HG03575 (cell line): Measurements from ENCODE around the gene PSMA7.

ENCODE experiments used
- ATAC-seq: cut with Tn5 transposase; IDR thresholded peaks from one replicate; pipeline ENCODE4 v1.9.1; 2021; ENCODE audit not compliant: unreplicated experiment, insufficient number of reproducible peaks, low FRiP score; ENCODE audit errors: extremely low read depth

Gene PSMA7

DNA sequence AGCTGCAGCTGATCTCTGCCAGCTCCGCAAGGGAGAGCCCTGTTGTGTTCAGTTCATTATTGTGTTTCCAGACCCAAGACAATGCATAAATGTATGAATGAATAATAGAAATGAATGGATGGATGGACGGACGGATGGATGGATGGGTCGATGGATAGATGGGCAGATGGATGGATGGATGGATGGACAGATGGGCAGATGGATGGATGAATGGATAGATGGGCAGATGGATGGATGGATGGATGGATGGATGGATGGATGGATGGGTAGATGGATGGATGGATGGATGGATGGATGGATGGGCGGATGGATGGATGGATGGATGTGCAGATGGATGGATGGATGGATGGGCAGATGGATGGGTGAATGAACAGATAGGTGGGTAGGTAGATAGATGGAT lies 37.6 kb downstream of the PSMA7 start:
- no peak for ATAC-seq

DNA sequence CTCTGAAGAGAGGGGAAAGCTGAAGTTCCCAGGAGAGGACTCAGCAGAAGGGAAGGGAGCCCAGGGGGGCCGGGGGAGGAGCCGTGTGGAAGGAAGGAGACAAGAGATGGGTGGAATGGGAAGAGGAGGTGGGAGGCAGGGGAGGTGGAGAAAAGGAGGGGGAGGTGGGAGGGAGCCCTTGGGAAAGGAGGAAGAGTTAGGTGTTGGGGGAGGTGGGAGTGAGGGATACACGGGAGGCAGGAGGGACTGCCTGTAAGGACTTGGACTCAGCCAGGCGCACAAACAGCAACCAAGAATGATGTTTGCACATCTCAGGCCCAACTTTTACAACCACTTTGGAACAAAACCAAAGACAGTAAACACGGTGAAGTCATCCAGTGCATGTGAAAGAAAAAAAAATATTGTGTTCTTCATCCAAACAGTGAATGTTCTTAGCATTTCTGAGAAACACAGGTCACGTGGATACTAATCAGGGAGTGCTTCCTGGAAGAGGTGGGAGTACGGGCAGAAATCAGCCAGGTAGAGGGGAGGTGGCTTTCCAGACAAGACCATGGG lies 38.3 kb downstream of the PSMA7 start:
- no peak for ATAC-seq

DNA sequence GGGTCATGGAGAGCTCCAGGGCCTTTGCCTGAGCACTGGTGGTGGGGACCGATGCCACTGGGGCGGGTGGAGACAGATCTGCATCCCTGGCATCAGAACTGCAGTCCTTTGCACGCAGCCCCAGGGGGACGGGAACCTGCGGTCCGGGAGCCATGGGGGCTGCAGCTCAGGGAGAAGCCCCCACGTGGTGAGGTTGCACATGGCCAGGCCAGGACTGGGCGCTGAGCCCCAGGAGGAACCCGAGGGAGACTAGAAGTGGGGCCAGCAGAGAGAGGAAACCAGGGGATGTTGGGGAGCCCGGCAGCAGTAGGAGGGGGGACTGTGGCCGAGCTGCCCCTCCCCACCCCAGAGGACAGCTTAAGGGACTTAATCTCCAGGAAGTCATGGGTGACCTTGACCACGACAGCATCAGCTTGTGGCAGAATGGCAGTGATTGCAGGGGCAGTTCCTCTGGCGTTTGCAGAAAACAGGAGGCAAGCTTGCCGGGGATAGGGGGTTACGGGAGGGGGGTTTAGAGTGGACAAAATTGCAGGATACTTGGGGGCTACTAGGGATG lies 38.9 kb downstream of the PSMA7 start:
- no peak for ATAC-seq

GRCh38 chr20:62103508-62104233 lies 39.5 kb downstream of the PSMA7 start:
- ATAC-seq, result no peak

- no peak for ATAC-seq
Measured at GRCh38 chr20:62101078-62101477, 42.1 kb downstream of the PSMA7 start.

DNA sequence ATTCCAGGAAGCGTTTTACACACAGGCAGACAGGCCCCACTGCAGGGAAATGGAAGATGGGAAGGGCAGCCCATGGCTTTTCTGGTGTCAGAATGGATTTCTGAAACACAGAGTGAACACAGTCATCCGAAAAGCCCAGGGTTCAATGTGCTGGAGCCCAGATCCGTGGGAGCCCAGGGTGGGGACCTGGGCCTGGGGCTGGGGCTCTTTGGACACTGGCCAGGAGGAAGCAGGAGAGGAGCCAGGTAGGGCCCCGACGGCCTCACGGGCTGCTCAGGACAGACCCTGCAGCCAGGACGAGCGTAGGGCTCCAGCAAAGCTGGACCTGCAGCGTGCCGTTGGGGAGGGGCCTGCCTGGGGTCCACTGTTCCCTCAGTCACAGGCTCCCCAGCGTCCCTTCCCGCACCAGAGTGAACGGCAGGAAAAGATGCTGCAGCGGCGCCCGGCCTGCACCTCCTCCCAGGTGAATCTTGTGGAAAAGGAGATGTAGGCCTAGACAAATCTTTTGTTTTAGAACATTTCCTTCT lies 45.2 kb downstream of the PSMA7 start:
- ATAC-seq, result no peak

GRCh38 chr20:62096421-62097380 lies 46.5 kb downstream of the PSMA7 start:
- ATAC-seq, result no peak

DNA sequence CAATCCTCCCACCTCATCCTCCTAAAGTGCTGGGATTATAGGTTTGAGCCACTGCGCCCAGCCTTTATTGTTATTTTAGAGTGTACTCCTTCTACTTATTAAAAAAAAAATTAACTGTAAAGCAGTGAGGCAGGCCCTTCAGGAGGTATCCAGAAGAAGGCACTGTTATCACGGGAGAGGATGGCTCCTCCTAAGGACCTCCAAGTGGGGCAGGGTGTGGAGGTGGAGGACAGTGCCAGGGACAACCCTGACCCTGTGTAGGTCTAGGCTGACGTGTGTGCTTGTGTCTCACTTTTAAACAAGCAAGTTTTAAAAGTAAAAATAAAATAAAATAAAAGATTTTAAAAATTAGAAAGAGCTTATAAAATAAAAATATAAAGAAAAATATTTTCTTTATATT lies 53.8 kb downstream of the PSMA7 start:
- ATAC-seq, result no peak

GRCh38 chr20:62088258-62089127 lies 54.7 kb downstream of the PSMA7 start:
- ATAC-seq, result no peak

GRCh38 chr20:62087632-62088031 lies 55.6 kb downstream of the PSMA7 start:
- no peak for ATAC-seq

DNA sequence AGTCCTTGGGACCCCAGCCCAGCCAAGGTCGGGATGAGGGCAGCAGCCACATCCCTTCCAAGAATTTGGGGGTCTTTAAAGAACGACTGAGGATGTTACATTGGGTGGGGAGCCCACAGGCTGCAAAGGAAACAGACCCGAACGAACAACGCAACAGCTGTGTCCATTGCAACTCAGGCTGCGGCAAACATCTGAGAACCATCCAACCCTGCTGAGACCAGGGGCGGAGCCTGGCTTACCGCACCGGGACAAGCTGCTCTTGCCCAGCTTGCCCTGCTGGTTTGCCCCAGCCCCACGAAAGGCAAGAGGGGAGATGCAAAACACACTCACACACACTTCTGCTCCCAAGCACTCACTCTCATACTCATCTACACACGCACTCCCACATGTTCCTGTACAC lies 56.0 kb downstream of the PSMA7 start:
- no peak for ATAC-seq
